ENCODE data around the gene MEAK7. TPM values are rescaled to one million over a fixed set of nuclear protein-coding genes. Genes with fewer than 3 reads are reported as not detected.

Gene MEAK7
- total RNA-seq, 1 donor from 2014 or later = 8.5 TPM

- intact Hi-C loops (cut with DNase I) = no loop called here
- DNase-seq (ENCODE audit: low spot score) = peak; percentile 57
These were observed 44.9 kb downstream of the MEAK7 start for GRCh38 chr16:84459533-84459894.

GRCh38 chr16:84458606-84459532, 45.6 kb downstream of the MEAK7 start:
- peak; percentile 50 for DNase-seq (ENCODE audit: low spot score)
- intact Hi-C loops (cut with DNase I) = no loop called here

- peak; percentile 7 for DNase-seq (ENCODE audit: low spot score)
- intact Hi-C loops (cut with DNase I) = no loop called here
These were observed 49.4 kb downstream of the MEAK7 start for GRCh38 chr16:84455031-84455430.

Other genes with a start within 250 kb of the MEAK7 start
- 1.0 TPM for gene WFDC1, start 209.8 kb downstream of the MEAK7 start, total RNA-seq
- gene ATP2C2, start 136.1 kb downstream of the MEAK7 start, total RNA-seq = not detected
- gene COTL1, start 113.4 kb upstream of the MEAK7 start, total RNA-seq = 11.0 TPM
- gene KLHL36, start 143.9 kb upstream of the MEAK7 start, total RNA-seq = 53.2 TPM
- gene USP10, start 195.3 kb upstream of the MEAK7 start, total RNA-seq = 53.8 TPM